A549 (cell line): Measurements from ENCODE around the gene SYP. TPM values are rescaled to one million over a fixed set of nuclear protein-coding genes. Genes with fewer than 3 reads are reported as not detected.
A peak's percentile ranks its signal among the peaks of the same experiment; 100 is the strongest.

Source experiments
- ATAC-seq, 2 experiments: fragments of 200-7000 bp in 1 of 2; fragments of >200 bp in 1 of 2; cut with Nextera tagmentation in 1 of 2; cut with Tn5 transposase in 1 of 2; 3 replicates each; pipeline versions ENCODE4 v1.8.0 to v1.9.1; 2018 to 2020; ENCODE audit warnings: mild to moderate bottlenecking in 1 of 2, moderate library complexity in 1 of 2
- CTCF ChIA-PET: fragments of 300-600 bp; sonication (Branson Sonifier 250); formaldehyde crosslinking; extraction: SDS; loops from one replicate; lab custom pipeline; 2021; ENCODE audit warnings: antibody characterized with exemption, inconsistent platforms; lab: Yijun Ruan, JAX
- POLR2A ChIA-PET: fragments of 350-600 bp; formaldehyde crosslinking; extraction: SDS; loops from one replicate; lab custom pipeline; 2021; ENCODE audit warnings: antibody characterized with exemption, inconsistent platforms; lab: Yijun Ruan, JAX
- DNase-seq, 2 experiments: peaks; one replicate each; pipeline versions ENCODE4 v3.0.0 to v3.0.0-alpha.2; 2011 to 2016; ENCODE audit warnings: low read depth in 1 of 2, low spot score in 1 of 2
- FAIRE-seq: peaks from 2 replicates; lab custom pipeline; 2011; peaks lifted over from hg19 to GRCh38; lab: Jason Lieb, UNC
- H3K27ac ChIP-seq, 2 experiments: fragments of >200 bp; sonication (Bioruptor Twin); formaldehyde crosslinking; 3 replicates each; pipeline ENCODE4 v1.5.1; 2016 to 2017
- H3K4me1 ChIP-seq: fragments of >200 bp; sonication (Bioruptor Twin); formaldehyde crosslinking; 3 replicates; pipeline ENCODE4 v1.6.1; 2016
- H3K4me2 ChIP-seq: fragments of >200 bp; sonication (Bioruptor Twin); formaldehyde crosslinking; 3 replicates; pipeline ENCODE4 v1.6.1; 2016
- H3K4me3 ChIP-seq: fragments of >200 bp; sonication (Bioruptor Twin); formaldehyde crosslinking; 3 replicates; pipeline ENCODE4 v1.5.1; 2016
- H3K9me3 ChIP-seq: fragments of >200 bp; sonication (Bioruptor Twin); formaldehyde crosslinking; 3 replicates; pipeline ENCODE4 v1.6.1; 2016
- BCL3 ChIP-seq: fragments of >200 bp; sonication (Bioruptor Twin); formaldehyde crosslinking; IDR thresholded peaks from 3 replicates; pipeline ENCODE4 v1.6.1; 2016
- CHD4 ChIP-seq: fragments of 200-600 bp; sonication (generic); IDR thresholded peaks from 2 replicates; pipeline ENCODE4 v1.6.1; 2016; ENCODE audit warnings: antibody characterized with exemption, mild to moderate bottlenecking, borderline replicate concordance
- EHMT2 ChIP-seq: fragments of 200-600 bp; sonication (generic); IDR thresholded peaks from 2 replicates; pipeline ENCODE4 v1.6.1; 2016; ENCODE audit warnings: antibody characterized with exemption, low read depth, mild to moderate bottlenecking, moderate library complexity
- FOXS1 ChIP-seq: fragments of 250-450 bp; sonication (Bioruptor Pico); IDR thresholded peaks from 2 replicates; pipeline ENCODE4 v1.5.0; 2020; ENCODE audit warnings: mild to moderate bottlenecking, moderate library complexity
- HEYL ChIP-seq: fragments of 250-450 bp; sonication (Bioruptor Pico); IDR thresholded peaks from 2 replicates; pipeline ENCODE4 v1.8.0; 2021; ENCODE audit warnings: mild to moderate bottlenecking, moderate library complexity
- HOXA7 ChIP-seq: fragments of 250-450 bp; sonication (Bioruptor Pico); IDR thresholded peaks from 2 replicates; pipeline ENCODE4 v1.5.0; 2020; ENCODE audit warnings: mild to moderate bottlenecking, moderate library complexity
- HOXB13 ChIP-seq: fragments of 250-450 bp; sonication (Bioruptor Pico); IDR thresholded peaks from 2 replicates; pipeline ENCODE4 v1.5.0; 2020; ENCODE audit warnings: low read depth, mild to moderate bottlenecking, moderate library complexity
- KDM1A ChIP-seq: fragments of 200-600 bp; sonication (generic); IDR thresholded peaks from 2 replicates; pipeline ENCODE4 v1.6.1; 2016; ENCODE audit warnings: low read depth, mild to moderate bottlenecking
- MAFK ChIP-seq: fragments of 450-650 bp; IDR thresholded peaks from 2 replicates; pipeline ENCODE4 v1.6.1; 2014; ENCODE audit not compliant: partially characterized antibody
- MAX ChIP-seq: IDR thresholded peaks from 2 replicates; pipeline ENCODE4 v1.6.1; 2012
- MYC ChIP-seq: IDR thresholded peaks from 2 replicates; pipeline ENCODE4 v1.6.1; 2012; ENCODE audit warnings: mild to moderate bottlenecking, inconsistent platforms, low read length, improper control_type of control experiment, borderline replicate concordance
- PBX3 ChIP-seq: IDR thresholded peaks from 2 replicates; pipeline ENCODE4 v1.6.1; 2012
- RAD21 ChIP-seq, 2 experiments: fragments of >200 bp in 1 of 2; sonication (Bioruptor Twin) in 1 of 2; formaldehyde crosslinking in 1 of 2; IDR thresholded peaks in 1 of 2; conservative IDR thresholded peaks in 1 of 2; 2 replicates in 1 of 2; 3 replicates in 1 of 2; pipeline ENCODE4 v1.6.1; 2012 to 2018; ENCODE audit warnings: inconsistent platforms in 1 of 2
- SMC3 ChIP-seq: fragments of >200 bp; sonication (Bioruptor Twin); formaldehyde crosslinking; IDR thresholded peaks from 3 replicates; pipeline ENCODE4 v1.6.1; 2018; ENCODE audit warnings: inconsistent platforms
- TP53 ChIP-seq: fragments of 250-450 bp; sonication (Bioruptor Pico); IDR thresholded peaks from 2 replicates; pipeline ENCODE4 v1.5.0; 2021; ENCODE audit warnings: mild to moderate bottlenecking, moderate library complexity
- ZNF302 ChIP-seq: fragments of 250-450 bp; sonication (Bioruptor Pico); IDR thresholded peaks from 2 replicates; pipeline ENCODE4 v1.9.0; 2021; ENCODE audit warnings: inconsistent platforms, mild to moderate bottlenecking, moderate library complexity
- ZSCAN20 ChIP-seq: fragments of 250-450 bp; sonication (Bioruptor Pico); IDR thresholded peaks from 2 replicates; pipeline ENCODE4 v1.8.0; 2022; ENCODE audit warnings: mild to moderate bottlenecking, moderate library complexity
- WGBS: methylation state at CpG from one replicate; pipeline ENCODE4 v1.1.6; 2017; ENCODE audit errors: missing lambda C conversion rate; 5-methylcytosine and 5-hydroxymethylcytosine counted together
- polyA plus RNA-seq, 4 experiments: library from polyadenylated mRNA; depleted of rRNA in 3 of 4; stranded (reverse); fragments of >200 nt; fragmentation: RNase III in 1 of 4; extraction: RNeasy Plus Mini Kit Qiagen cat#74134 plus additional on column Dnase treatment in 1 of 4; gene quantifications; 2 replicates in 3 of 4; 3 replicates in 1 of 4; pipeline ENCODE4 v1.2.3, GENCODE V29; 2011 to 2017
- TF ChIP-seq, protein P1 (sequence below): fragments of >200 bp; sonication (Bioruptor Twin); formaldehyde crosslinking; IDR thresholded peaks from 3 replicates; pipeline ENCODE4 v1.5.1; 2016
- TF ChIP-seq, protein P2 (sequence below): fragments of 250-450 bp; sonication (Bioruptor Pico); IDR thresholded peaks from 2 replicates; pipeline ENCODE4 v1.5.0; 2020; ENCODE audit warnings: low read depth, mild to moderate bottlenecking, moderate library complexity

SYP gene
- polyA plus RNA-seq, 2 of the 4 experiments (the other 2 are of a cell fraction): 1.3 to 3.8 TPM

DNA sequence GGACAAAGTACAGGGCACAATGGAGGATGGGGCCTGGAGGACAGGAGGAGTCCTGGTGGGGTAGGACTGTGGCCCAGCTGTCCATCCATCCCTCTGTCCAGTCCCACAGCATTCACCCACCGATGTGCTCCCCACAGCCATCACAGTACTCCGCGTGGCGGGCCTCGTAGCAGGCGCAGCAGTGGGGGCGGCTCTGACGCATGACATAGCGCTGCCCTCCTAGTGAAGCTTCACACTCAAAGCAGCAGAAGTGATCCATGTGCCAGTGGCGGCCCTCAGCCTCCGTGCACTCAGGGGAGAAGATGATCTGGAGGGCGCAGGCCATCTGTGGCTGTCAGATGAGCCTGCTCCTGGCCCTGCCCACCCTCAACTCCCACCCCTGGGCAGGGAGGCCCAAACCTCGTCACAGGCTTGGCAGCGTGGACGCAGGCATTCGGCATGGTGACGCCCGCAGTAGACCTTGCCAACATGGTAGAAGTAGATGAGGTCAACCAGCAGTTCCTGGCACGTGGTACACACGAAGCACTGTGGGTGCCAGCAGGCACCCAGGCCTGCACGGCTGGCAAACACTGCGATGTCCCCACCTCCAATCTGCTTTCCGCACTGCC, 22.0 kb downstream of the SYP start:
- Histone ChIP-seq H3K4me2 (no peak overlapping the region), H3K27ac (no peak overlapping the region), H3K4me3 (no peak overlapping the region), H3K9me3 (no peaks in the 10 kb centered on the region), H3K4me1 (peaks cover 30% of the 10 kb centered on the region; the same call in 2 of the 3 replicates)
- FAIRE-seq: no peak
- TF ChIP-seq SMC3: no peak
- WGBS: 93% methylated on average over 10 of the region's 23 CpGs
- no peak for DNase-seq
- ChIA-PET CTCF (interaction anchor here (1.0 kb wide), 1 partner anchor 35 kb away, joined by 3 read pairs; no protein-coding TSS in a partner anchor), POLR2A (no interaction called here)
- no peak; a peak in 1 of 6 replicates for ATAC-seq

DNA sequence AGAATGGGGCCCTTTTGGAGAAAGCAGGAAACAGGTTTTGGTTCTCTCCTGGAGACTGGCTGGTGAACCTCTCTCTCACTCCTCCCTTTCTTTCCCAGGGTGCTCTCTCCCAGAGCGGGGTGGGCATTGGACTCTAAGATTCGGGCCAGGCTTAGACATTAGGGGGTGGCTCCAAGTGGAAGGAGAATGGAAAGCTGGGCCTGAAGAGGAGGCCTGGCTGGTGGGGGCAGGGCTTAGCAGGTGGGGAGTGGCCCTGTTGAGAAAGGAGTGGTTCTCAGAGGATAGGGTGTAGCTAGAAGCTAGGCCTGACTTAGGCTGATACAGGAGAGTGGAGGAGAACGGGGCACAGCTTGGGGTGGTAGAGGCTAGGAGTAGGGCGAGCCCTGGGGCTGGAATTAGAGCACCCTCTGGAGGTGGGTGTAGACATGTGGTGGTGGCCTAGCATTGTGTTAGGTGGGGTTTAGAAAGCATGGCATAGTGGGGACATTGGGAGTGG, 22.6 kb downstream of the SYP start:
- Histone ChIP-seq H3K4me2 (no peak overlapping the region), H3K27ac (peak overlapping the region in 1 of 2 experiments; percentile 26; a peak in 1 of 6 replicates), H3K9me3 (no peaks in the 10 kb centered on the region), H3K4me1 (peaks cover 31% of the 10 kb centered on the region; the same call in 2 of the 3 replicates), H3K4me3 (no peak overlapping the region)
- TF ChIP-seq RAD21 (conservative IDR thresholded peaks at IDR 0.05 in 1 of 2, IDR thresholded peaks at IDR 0.05 in 1 of 2): peak in 1 of 2 experiments; percentile 23; a peak in 1 of 5 replicates
- TF ChIP-seq HOXB13 (CRISPR knock-in tag): no peak
- TF ChIP-seq, protein P1, sequence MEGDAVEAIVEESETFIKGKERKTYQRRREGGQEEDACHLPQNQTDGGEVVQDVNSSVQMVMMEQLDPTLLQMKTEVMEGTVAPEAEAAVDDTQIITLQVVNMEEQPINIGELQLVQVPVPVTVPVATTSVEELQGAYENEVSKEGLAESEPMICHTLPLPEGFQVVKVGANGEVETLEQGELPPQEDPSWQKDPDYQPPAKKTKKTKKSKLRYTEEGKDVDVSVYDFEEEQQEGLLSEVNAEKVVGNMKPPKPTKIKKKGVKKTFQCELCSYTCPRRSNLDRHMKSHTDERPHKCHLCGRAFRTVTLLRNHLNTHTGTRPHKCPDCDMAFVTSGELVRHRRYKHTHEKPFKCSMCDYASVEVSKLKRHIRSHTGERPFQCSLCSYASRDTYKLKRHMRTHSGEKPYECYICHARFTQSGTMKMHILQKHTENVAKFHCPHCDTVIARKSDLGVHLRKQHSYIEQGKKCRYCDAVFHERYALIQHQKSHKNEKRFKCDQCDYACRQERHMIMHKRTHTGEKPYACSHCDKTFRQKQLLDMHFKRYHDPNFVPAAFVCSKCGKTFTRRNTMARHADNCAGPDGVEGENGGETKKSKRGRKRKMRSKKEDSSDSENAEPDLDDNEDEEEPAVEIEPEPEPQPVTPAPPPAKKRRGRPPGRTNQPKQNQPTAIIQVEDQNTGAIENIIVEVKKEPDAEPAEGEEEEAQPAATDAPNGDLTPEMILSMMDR: 0 out of 3 replicates have a peak, but pooled peaks have one; percentile 11
- ATAC-seq (peak; percentile 46 to 59; a peak in 5 of 6 replicates), DNase-seq (peak in 1 of 2 experiments; percentile 35), FAIRE-seq (no peak)
- CTCF ChIA-PET: interaction anchor here (1.0 to 1.7 kb wide), 2 partner anchors 22 to 35 kb away, joined by 3 to 6 read pairs; no protein-coding TSS in a partner anchor
- 88% methylated on average over 3 of the region's 4 CpGs for WGBS
- POLR2A ChIA-PET: no interaction called here

DNA sequence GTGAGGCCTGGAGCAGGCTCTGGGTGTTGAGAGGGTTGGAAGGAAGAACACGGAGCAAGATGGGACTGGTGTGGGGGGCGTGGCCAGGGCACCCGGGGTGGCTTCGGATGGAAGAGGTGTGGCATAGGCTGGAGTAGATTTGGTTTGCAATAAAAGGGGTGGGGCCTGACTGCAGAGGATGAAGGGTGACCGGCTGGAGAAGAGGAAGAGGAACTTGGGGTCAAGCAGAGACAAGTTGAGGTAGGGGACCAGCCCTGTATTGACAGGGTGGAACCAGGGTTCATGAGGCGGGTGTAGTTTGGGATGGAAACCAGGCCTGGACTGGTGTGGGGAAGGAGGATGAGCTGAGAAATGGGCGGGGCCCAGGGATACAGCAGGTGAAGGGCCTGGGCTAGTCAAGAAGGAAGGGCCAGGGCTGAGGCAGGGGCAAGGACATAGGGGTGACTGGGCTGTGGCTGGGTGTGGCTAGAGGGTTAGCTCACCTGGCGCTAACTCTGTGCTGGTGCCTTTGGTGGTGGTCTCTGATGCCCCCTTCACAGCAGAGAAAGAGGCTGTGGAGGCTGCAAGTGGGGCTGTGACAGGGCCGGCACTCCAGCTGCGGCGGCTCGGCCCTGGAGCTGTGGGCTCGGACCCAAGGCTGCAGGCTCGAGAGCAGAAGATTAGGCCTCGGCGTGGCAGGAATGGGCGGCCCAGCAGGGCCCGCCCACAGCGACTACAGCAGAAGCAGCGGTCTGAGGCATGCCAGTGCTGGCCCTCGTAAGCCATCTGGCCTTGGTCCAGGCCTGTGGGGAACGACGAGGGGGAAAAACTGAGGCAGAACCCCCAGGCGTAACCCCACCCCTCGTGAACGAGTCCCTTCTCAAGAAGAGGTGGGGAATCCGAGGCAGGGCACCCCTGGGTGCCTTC, 23.3 kb downstream of the SYP start:
- 59% methylated on average over 10 of the region's 27 CpGs for WGBS
- no peaks in the 10 kb centered on the region for H3K9me3 ChIP-seq
- DNase-seq (peak in 1 of 2 experiments; percentile 56), ATAC-seq (peak in 1 of 2 experiments; percentile 35; a peak in 3 of 6 replicates)
- CTCF ChIA-PET: interaction anchor here (1.0 to 1.7 kb wide), 2 partner anchors 21 to 34 kb away, joined by 3 to 6 read pairs; no protein-coding TSS in a partner anchor
- H3K4me3 ChIP-seq: no peak overlapping the region
- POLR2A ChIA-PET: no interaction called here
- no peak for TF ChIP-seq ZSCAN20
- no peak for TF ChIP-seq MAFK
- TF ChIP-seq CHD4: no peak
- TF ChIP-seq, protein P2, sequence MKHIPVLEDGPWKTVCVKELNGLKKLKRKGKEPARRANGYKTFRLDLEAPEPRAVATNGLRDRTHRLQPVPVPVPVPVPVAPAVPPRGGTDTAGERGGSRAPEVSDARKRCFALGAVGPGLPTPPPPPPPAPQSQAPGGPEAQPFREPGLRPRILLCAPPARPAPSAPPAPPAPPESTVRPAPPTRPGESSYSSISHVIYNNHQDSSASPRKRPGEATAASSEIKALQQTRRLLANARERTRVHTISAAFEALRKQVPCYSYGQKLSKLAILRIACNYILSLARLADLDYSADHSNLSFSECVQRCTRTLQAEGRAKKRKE (CRISPR knock-in tag): no peak
- no peak for TF ChIP-seq HOXA7
- no peak for TF ChIP-seq BCL3
- no peak for TF ChIP-seq FOXS1 (CRISPR knock-in tag)
- no peak for TF ChIP-seq KDM1A
- TF ChIP-seq PBX3: no peak
- TF ChIP-seq MYC: no peak
- no peak for TF ChIP-seq EHMT2
- no peak for TF ChIP-seq SMC3
- no peak for TF ChIP-seq TP53 (CRISPR knock-in tag)
- TF ChIP-seq HEYL (CRISPR knock-in tag): no peak
- TF ChIP-seq MAX: no peak
- no peak for TF ChIP-seq ZNF302 (CRISPR knock-in tag)
- TF ChIP-seq, all 56 proteins: peak for 0
- Histone ChIP-seq H3K4me2 (no peak overlapping the region), H3K4me1 (peaks cover 31% of the 10 kb centered on the region; the same call in 2 of the 3 replicates), H3K27ac (peak overlapping the region in 1 of 2 experiments; percentile 26; a peak in 1 of 6 replicates)
- peak; percentile 28 for FAIRE-seq
